Suprapubic skin (tissue), 3 donors: ENCODE results near the gene CALY.

ENCODE experiments used
- POLR2A ChIP-seq, 2 donors: fragments of 450-650 bp; IDR thresholded peaks; one replicate each; pipeline ENCODE4 v1.6.1; 2017; ENCODE audit warnings: antibody characterized with exemption in 2 of 2, mild to moderate bottlenecking in 2 of 2, moderate library complexity in 2 of 2
- TF ChIP-seq, protein P1 (sequence below), 2 donors: fragments of 200-600 bp in 1 of 2; fragments of 450-650 bp in 1 of 2; sonication (generic) in 1 of 2; IDR thresholded peaks; one replicate each; pipeline ENCODE4 v1.5.1; 2016 to 2019; ENCODE audit warnings: antibody characterized with exemption in 2 of 2, mild to moderate bottlenecking in 1 of 2, moderate library complexity in 1 of 2

- no peak for TF ChIP-seq POLR2A (IDR thresholded peaks at IDR 0.05)
- TF ChIP-seq, protein P1, sequence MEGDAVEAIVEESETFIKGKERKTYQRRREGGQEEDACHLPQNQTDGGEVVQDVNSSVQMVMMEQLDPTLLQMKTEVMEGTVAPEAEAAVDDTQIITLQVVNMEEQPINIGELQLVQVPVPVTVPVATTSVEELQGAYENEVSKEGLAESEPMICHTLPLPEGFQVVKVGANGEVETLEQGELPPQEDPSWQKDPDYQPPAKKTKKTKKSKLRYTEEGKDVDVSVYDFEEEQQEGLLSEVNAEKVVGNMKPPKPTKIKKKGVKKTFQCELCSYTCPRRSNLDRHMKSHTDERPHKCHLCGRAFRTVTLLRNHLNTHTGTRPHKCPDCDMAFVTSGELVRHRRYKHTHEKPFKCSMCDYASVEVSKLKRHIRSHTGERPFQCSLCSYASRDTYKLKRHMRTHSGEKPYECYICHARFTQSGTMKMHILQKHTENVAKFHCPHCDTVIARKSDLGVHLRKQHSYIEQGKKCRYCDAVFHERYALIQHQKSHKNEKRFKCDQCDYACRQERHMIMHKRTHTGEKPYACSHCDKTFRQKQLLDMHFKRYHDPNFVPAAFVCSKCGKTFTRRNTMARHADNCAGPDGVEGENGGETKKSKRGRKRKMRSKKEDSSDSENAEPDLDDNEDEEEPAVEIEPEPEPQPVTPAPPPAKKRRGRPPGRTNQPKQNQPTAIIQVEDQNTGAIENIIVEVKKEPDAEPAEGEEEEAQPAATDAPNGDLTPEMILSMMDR (IDR thresholded peaks at IDR 0.05): no peak
These were observed 9.7 kb downstream of the CALY start for GRCh38 chr10:133326745-133327650.
